ENCODE results near the gene TMEM242.
A peak's percentile ranks its signal among the peaks of the same experiment; 100 is the strongest.

Gene TMEM242

DNA sequence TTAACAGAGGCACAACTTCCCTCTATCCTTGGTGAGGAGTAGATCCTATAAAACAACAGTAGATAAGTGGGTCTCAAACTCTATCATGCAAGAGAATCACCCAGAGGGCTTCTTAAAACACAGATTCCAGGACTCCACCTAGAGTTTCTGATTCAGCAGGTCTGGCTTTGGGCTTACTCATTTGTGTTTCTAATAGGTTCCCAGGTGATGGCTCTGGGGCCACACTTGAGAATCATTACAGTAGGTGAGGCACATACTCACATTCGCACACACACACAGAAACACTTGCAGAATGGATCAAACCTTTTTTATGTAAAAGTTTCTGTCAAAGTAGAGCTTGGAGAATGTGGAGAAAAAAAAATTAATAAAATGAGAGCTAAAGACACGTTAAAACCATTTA, 52.4 kb downstream of the TMEM242 start:
- DNase-seq (ENCODE audit: low spot score): no peak

DNA sequence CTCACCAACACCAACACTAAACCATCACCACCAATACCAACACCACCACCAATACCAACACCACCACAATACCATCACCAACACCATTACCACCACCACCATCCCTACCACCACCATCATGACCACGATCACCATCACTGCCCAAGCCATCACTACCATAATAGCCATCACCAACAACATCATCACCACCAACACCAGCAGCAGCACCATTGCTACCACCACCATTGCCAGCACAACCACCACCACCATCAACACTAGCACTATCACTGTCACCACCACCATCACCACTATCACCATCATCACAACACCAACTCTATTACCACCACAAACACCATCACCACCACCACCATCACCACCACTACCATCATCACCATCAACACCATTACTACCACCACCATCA, 53.0 kb downstream of the TMEM242 start:
- DNase-seq (ENCODE audit: low spot score): no peak

GRCh38 chr6:157269261-157269794, 54.0 kb downstream of the TMEM242 start:
- DNase-seq (ENCODE audit: low spot score): peak; percentile 36

DNA sequence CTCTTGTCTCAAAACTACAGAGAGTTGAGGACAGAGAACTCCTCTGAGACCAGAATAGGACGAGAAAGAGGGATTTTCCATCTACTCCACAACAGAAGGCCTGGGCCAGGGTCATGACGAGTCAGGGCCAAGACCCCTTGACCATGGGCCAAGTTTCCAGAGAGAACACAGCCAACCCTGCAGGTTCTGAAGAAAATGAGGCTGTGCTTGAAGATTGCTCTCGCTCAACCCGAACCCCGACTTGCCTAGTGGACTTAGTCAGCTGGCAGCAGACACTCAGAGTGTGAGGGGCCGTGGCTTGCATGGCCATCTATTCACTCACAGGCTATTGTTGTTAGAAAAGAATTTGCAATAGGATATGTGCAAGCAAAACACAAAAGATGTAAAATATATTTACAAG, 54.5 kb downstream of the TMEM242 start:
- DNase-seq (ENCODE audit: low spot score): no peak

- DNase-seq (ENCODE audit: low spot score): no peak
Observed at GRCh38 chr6:157268396-157268795, 54.9 kb downstream of the TMEM242 start.

GRCh38 chr6:157267654-157268053, 55.7 kb downstream of the TMEM242 start:
- no peak for DNase-seq (ENCODE audit: low spot score)

- DNase-seq (ENCODE audit: low spot score): no peak
Observed at GRCh38 chr6:157267109-157267611, 56.2 kb downstream of the TMEM242 start.

DNA sequence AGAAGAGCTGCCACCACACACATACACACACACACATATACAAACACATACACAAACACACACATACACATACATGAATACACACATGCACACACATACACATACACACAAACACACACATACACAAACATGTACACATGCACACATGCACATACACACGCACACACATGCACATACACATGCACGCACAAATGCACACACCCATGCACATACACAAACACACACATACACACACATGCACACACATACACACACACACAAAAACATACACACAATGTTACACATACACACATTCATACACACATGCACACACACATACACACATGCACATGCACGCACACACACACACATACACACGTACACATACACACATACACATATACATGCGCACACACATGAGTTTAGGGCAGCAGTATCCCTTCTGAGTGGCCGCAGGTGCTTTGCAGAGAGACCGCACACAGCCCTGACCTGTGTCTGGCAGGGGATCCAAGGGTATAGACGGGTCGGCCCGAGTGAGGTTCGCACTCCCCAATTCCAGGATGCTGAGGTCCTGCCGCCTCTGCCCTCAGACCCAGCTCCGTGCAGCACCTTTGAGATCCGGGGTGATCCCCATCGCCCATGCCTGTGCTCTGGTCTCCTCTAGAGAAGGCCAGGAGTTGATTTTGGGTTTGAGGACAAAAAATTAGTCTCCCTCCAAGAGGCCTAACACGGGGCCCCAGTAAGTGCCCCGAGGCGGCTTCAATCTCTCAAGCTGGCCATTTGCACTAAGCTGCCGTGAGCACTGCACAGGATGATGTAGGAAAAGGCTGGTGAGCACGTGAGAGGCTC, 56.8 kb downstream of the TMEM242 start:
- DNase-seq (ENCODE audit: low spot score): no peak

DNA sequence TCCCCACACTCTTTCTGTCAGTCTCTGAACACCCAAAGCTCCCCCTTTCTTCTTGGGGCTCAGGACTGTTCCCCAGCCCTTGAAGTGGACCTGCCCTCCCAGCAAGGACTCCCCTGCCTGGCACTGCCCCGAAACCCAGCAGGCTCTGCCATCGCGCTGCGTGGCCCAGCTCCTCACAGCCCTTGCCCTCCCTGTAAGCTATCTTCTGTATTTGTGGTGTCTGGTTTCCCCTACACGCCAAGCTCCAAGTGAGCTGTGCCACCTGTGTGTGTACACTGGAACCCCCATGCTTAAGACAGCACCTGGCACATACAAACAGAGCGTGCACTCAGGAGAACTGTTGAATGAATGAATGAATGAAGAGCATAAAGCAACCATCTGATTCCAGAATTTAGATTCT, 57.7 kb downstream of the TMEM242 start:
- no peak for DNase-seq (ENCODE audit: low spot score)

- DNase-seq (ENCODE audit: low spot score): no peak
Observed at GRCh38 chr6:157265186-157265585, 58.1 kb downstream of the TMEM242 start.

GRCh38 chr6:157264701-157265100, 58.6 kb downstream of the TMEM242 start:
- DNase-seq (ENCODE audit: low spot score): no peak

GRCh38 chr6:157263881-157264397, 59.4 kb downstream of the TMEM242 start:
- no peak for DNase-seq (ENCODE audit: low spot score)

DNA sequence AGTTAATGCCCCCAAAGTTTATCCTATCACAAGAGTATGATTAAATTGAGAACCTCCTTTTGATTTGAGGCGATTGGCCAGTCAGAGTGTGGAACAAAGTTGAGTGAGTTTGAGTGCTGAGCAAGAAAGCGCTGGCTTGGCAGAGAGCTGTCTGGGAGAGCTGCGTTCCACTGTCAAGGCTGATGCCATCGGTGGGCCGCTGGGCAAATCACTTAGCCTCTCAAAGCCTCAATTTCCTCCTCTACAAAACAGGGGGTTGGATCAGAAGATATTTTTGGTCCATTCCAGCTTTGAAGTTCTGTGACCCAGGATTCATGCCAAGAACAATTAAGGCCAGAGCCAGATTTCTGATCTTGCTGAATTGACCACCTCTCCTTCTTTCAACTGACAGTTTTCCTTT, 60.2 kb downstream of the TMEM242 start:
- no peak for DNase-seq (ENCODE audit: low spot score)

GRCh38 chr6:157261606-157262005, 61.7 kb downstream of the TMEM242 start:
- DNase-seq (ENCODE audit: low spot score): no peak

GRCh38 chr6:157260735-157261410, 62.4 kb downstream of the TMEM242 start:
- no peak for DNase-seq (ENCODE audit: low spot score)

DNA sequence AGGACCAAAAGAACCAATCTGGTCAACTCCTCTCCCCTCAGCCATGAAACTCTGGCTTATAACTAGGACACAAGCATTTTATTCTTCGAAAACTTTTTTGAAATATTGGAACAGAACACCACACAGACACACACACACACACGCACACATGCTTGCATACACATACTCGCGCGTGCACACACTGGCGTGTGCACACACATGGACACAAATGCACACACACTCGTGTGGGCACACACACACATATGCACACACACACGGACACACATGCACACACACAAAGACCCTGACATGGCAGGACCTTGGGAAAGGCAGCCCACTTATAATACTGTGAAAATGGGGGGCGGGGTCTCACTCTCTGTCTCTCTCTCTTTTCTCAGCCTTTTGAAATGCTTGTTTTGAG, 63.9 kb downstream of the TMEM242 start:
- DNase-seq (ENCODE audit: low spot score): no peak

DNA sequence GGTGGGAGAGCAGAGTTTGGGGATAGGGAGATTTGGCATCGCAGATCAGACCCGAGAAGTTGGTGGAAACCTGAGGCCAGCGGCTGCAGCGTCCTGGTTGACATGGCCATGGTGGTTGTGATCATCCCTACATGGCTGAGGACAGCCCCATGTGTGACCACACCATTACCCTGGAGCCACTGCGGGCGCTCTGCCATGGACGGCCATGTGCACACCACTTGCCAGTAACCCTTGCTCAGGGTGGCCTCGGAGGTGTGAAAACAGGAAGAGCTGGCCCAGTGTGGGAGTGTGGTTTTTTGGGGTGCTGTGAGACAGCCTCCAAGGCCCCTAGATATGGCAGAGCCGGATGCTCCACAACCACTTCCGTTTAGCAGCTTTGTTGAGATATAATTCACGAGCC, 64.4 kb downstream of the TMEM242 start:
- DNase-seq (ENCODE audit: low spot score): no peak

DNA sequence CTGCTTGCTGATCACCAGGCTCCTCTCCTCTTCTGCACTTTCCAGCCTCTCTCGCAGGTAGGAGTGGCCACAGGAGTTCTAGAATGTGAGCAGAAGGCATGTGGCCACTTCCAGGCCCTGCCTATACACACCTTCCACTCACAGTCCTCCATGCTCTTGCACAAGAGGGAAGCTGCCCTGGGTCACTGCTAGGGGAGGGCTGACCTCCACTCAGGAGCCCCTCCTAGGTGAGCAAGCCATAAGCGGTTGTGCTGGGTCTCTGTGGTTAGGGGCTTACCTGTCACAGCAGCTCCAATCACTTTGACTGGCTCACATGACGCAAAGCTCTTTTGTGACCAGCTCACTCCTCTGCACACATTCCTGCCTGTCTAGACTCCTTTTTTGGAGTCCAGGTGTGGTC, 68.2 kb downstream of the TMEM242 start:
- DNase-seq (ENCODE audit: low spot score): no peak

DNA sequence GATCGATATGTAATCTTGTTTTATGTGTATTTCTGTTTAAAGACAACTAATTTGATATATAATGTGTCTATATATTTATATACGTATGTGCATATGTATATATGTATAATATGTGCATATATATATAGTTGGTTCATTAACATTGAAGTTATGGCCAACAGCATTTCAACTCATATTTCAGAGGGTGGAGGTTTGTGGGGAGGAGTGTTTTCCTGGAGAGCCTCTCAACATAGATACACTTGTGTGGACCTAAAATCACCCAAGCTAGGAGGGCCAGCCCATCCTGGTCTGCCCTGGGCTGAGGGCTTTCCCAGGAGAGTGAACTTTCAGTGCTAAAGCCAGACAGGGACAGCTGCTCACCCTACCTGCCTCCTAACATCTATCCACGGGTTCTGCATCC, 68.8 kb downstream of the TMEM242 start:
- no peak for DNase-seq (ENCODE audit: low spot score)

- no peak for DNase-seq (ENCODE audit: low spot score)
Observed at GRCh38 chr6:157253699-157254098, 69.6 kb downstream of the TMEM242 start.

DNA sequence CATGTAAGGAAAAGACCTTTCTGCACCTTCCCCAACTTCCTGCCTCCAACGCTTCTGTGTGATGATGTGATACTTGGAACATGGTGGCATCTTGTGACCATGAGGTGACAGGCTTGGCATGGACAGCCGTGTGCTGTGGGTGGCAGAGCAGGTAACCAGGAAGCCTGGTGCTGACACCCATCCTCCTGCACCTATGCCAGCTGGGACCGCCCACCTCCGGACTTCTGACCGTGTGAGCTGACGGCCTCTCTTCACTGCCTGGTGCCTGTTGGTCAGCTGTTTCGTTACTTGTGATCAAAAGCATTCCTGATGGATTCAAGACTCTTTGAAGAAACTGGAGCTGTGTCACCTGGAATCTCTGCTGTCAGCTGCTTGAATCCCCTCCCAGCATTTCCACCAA, 70.3 kb downstream of the TMEM242 start:
- DNase-seq (ENCODE audit: low spot score): no peak

- no peak for DNase-seq (ENCODE audit: low spot score)
Observed at GRCh38 chr6:157251586-157252247, 71.6 kb downstream of the TMEM242 start.
